ENCODE data around the gene PAX5.

- TF ChIP-seq CTCF (IDR thresholded peaks at IDR 0.05; ENCODE audit: borderline replicate concordance, extremely low read depth, low read length, poor library complexity, severe bottlenecking) (no peak), EZH2 (IDR thresholded peaks at IDR 0.05; ENCODE audit: borderline replicate concordance, low read depth, low read length, severe bottlenecking) (no peak)
These were observed 235.6 kb downstream of the PAX5 start for GRCh38 chr9:36798350-36799065.
